Measurements from ENCODE around the gene COL4A1.

Gene COL4A1

GRCh38 chr13:110256126-110256905 is 50.6 kb downstream of the COL4A1 start:
- DNase-seq: no peak

GRCh38 chr13:110254751-110255553 is 52.0 kb downstream of the COL4A1 start:
- DNase-seq: no peak

DNA sequence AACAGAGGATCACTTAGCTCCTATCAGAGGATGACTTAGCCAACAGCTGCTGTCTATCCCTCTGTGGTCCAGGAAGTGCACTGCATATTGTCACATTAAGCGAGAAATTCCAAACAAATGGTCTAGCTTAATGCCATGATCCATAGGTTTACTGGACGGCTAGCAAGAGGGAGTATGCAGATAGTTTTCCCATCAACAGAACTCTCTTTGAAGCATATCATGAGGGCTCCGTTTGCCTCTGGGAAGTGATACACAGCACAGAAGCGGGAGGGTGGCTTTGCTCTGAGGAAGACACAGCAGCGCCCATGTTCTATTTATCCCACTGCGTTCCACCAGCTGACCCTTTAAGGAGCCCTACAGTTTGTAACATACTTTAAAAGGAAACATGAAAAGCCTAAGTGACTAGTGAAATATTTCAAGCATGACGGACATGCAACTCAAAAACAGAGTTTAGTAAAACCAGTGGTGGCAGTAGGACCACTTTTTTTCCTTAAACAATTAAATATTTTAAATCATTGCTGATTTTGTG is 52.7 kb downstream of the COL4A1 start:
- no peak for DNase-seq

DNA sequence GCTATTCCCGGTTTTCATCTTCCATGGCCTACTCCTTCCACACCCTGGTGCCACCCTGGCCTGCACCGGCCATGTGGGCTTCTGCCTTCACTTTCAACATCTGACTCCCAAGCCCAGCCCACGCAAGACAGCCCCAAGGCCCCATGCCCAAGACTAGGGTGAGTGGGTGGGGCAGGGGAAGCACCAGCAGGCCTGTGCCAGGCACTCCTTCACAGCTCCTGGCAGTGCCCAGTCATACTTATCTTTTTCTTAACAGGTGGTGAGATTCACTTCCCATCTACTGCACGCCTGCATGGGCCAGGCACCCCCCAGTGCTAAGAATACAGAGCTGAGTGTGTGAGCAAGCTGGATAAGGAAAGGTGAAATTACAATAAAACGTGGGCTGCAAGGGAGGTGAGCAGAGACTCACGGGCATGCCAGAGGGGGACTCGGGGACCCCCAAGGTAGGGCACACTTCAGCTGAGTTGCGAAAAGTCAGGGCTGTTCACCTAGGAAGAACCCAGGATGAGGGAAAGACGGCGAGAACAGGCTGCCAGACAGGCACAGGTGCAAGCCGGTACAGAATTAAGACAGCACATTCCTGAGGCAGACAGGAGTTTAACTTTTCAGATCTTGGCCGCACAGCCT is 55.7 kb downstream of the COL4A1 start:
- peak; percentile 93 for DNase-seq

GRCh38 chr13:110250258-110250891 is 56.6 kb downstream of the COL4A1 start:
- peak; percentile 53 for DNase-seq

- no peak for DNase-seq
Observed at GRCh38 chr13:110249326-110249725, 57.6 kb downstream of the COL4A1 start.

GRCh38 chr13:110248449-110249143 is 58.4 kb downstream of the COL4A1 start:
- DNase-seq: no peak

DNA sequence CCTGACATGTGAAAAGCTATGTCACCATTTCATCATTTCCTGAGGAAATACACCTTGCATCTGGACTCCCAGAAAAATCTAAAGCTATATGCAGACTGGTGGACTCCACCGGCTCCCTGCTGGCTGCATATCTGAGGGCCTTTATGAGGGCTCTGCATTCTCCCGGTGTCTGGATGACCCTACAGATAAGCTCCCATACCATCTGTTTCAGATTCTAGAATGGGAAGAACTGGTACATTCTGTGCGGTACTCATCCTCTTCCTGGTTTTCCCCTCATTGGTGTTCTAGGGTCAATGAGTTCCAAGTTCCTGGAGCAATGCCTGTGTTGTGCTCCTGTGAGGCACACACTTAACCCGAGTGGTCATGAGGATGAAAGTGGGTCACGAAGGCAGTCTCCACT is 60.4 kb downstream of the COL4A1 start:
- DNase-seq: no peak

DNA sequence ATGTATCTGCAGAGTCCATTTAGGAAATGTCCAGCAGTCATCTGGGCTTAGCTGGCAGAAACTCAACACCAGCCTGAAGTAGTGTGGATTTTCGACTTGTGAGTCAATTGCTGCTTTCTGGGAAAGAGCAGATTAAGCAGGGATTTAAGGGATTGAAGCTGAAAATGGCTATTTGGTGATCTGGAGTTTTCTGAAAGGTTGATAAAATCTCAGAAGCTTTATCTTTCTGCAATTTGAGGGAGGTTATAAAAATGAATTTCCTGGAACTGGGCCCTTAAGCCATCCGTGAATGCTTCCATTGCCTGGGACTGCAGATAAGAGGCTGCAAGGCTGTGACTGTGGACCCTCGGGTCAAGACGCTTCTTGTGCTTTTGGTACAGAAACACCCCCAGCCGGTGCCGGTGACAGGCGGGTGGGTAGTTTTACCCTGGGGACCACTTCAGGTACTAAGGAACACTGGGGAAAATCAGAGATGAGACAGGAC is 61.5 kb downstream of the COL4A1 start:
- DNase-seq: peak; percentile 41

- DNase-seq: no peak
Observed at GRCh38 chr13:110244976-110245375, 62.0 kb downstream of the COL4A1 start.

DNA sequence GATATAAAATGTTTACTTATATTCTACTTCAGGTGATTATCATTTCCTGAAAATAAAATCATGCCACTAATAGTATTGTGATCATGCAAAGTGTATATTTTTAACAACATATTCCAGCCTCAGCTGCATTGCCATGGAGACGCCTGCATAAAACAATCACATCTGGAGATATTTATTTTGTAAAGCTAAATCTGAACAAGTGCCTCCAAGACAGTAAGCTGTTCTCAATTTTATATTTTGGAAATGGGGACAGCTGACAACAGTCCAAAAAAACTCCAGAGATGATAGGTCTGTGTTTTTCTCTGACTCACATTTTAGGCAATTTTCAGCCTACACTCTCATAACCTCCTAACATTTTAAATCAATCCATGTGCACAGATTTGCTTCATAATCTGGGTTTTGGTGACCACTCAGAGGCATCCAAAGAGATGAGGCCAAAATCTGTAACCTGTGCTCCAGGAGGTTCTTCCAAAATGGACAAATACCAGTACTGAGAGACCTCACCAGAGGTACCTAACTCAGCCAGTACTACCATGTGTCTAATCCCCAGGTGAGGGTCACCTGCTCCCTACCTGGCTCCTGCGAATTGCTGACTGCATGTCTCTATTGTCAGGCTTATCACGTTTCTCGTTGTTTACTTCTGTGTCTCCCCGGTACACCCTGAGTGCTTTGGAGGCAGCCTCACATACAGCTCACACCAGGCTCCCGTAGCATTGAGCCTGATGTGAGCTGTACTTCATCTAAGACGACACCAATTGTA is 62.7 kb downstream of the COL4A1 start:
- no peak for DNase-seq

- no peak for DNase-seq
Observed at GRCh38 chr13:110242615-110243014, 64.3 kb downstream of the COL4A1 start.

- DNase-seq: no peak
Observed at GRCh38 chr13:110240943-110241342, 66.0 kb downstream of the COL4A1 start.

DNA sequence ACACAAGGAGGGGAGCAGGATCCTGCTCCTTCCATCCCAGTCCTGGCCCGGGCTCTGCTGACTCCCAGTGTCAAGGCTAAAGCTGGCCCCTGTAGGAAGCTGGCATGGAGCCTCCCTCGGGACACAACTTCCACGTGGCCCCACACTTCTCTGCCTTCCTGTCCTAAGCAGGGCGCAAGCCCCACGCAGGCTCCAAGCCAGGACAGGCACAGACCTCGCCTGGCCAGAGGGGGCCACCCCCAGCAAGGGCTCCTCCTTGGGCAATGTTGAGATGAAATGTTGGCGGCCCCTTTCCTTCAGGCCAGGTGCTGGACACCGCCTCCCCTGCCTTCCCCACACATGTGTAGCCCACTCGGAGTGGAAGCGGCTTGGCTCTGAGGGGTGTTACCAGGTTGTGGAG is 66.6 kb downstream of the COL4A1 start:
- DNase-seq: no peak

GRCh38 chr13:110239280-110240125 is 67.5 kb downstream of the COL4A1 start:
- no peak for DNase-seq

DNA sequence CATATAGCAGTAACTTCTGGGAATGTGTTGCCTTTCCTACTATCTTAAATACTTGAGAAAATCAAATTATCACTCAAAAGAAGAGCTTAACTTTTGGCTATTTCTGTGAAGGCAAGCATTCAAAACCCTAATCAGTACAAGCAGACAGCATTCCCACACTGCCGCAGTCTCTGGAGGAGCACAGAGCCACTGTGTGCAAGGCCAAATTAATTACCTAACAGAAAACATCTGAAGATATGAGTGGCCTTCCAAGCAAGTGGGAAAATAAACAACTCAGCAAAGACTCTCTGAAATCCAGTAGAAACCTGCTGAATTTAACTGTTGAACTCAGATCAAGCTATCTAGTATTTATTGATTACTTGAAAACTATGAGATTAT is 68.2 kb downstream of the COL4A1 start:
- no peak for DNase-seq

- DNase-seq: no peak
Observed at GRCh38 chr13:110237875-110238817, 68.8 kb downstream of the COL4A1 start.

GRCh38 chr13:110236831-110237261 is 70.1 kb downstream of the COL4A1 start:
- no peak for DNase-seq

- no peak for DNase-seq
Observed at GRCh38 chr13:110236431-110236830, 70.5 kb downstream of the COL4A1 start.

All from NCI-H226 (cell line).